Activated gamma-delta T cell (primary cell): ENCODE data around the gene CATSPERD.
"Not testable (repeated sequence)": the region's sequence is repeated elsewhere in the genome, so short reads cannot be mapped to it uniquely, and the experiment has no call there.

Experiments used
- DNase-seq: peaks from one replicate; lab custom pipeline; 2025; lab: John Stamatoyannopoulos, UW

CATSPERD gene

DNA sequence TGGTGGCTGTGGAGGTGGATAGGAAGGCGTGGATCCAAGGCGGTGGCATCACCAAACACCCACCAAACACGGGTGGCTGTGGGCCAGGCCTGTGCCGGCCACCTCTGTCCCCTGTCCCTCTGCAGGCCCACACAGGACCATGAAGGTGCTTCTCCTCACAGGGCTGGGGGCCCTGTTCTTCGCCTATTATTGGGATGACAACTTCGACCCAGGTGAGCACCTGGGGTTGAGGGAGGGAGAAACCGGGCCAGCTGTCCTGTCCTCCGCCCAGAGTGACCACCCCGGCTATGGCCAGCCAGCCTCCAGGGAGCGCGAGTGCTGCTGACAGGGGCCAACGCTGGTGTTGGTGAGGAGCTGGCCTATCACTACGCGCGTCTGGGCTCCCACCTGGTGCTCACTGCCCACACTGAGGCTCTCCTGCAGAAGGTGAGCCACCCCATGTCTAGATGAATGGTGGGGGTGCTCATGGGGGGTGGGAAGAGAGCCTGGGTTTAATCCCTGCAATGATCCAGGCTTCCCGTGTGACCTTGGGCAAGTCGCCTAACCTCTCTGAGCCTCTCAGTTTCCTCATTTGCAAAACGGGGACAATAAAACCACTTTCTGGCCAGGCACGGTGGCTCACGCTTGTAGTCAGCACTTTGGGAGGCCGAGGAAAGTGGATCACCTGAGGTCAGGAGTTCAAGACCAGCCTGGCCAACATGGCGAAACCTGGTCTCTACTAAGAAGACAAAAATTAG lies 35.6 kb upstream of the CATSPERD start:
- no peak for DNase-seq

DNA sequence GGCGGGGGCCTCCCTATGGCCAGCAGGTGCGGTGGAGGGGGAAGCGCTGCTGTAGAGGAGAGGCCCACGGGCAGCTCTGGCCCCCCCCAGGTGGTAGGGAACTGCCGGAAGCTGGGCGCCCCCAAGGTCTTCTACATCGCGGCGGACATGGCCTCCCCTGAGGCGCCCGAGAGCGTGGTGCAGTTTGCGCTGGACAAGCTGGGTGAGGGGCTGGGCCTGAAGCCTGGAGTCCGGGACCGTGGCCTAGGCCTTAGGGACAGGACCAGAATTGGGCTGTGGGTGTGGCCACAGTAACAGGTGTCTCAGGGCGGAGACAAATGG lies 34.2 kb upstream of the CATSPERD start:
- no peak for DNase-seq

DNA sequence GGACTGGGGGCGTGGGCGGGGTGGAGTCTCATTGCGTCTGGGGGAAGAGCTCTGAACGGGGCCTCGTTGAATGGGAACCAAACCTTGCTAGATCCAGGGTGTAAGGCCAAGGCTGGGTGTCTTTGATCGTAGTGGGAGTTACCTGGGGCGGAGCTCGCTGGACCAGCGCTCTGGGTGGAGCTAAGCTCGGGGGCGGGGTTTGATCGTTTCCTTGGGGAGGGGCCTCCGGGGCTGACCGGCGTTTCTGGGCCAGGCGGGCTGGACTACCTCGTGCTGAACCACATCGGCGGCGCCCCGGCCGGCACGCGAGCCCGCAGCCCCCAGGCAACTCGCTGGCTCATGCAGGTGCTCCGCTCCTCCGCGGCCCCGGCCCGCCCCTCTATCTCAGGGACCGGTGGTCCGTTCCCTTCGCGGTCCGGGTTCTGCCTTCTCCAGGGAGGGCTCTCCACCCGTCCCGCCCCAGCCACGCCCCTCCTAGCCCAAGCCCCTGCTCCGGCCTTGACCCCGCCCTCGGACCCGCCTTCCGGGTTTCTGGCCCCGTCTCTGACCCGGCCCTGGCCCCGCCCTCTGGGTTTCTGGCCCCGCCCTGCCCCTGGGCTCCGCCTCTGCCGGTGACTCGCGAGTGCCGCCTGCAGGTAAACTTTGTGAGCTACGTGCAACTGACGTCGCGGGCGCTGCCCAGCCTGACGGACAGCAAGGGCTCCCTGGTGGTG lies 33.6 kb upstream of the CATSPERD start:
- peak; percentile 86 for DNase-seq

DNA sequence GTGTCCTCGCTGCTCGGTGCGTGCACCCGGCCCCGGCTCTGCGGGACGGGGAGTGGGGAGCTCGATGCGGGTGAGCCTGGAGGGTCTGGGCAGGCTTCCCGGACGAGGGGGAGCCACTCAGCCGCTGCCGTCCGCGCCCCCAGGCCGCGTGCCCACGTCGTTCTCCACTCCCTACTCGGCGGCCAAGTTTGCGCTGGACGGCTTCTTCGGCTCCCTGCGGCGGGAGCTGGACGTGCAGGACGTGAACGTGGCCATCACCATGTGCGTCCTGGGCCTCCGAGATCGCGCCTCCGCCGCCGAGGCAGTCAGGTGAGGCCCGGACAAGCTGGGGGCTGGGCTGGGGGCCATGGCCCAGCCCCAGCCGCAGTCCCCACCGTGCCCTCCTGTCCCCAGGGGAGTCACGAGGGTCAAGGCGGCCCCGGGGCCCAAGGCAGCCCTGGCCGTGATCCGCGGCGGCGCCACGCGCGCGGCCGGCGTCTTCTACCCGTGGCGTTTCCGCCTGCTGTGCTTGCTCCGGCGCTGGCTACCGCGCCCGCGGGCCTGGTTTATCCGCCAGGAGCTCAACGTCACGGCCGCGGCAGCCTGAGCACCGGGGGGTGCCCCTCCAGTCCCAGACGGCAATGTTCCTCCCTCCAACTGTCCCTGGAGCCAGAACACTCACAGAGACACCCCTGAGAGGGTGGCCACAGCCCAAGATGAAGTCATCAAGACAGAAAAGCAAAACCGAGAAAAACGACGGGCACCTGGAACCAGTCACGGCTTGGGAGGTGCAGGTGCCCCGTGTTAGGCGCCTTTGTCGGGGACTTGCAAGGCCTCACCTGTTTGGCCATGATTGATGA lies 32.9 kb upstream of the CATSPERD start:
- DNase-seq = no peak

DNA sequence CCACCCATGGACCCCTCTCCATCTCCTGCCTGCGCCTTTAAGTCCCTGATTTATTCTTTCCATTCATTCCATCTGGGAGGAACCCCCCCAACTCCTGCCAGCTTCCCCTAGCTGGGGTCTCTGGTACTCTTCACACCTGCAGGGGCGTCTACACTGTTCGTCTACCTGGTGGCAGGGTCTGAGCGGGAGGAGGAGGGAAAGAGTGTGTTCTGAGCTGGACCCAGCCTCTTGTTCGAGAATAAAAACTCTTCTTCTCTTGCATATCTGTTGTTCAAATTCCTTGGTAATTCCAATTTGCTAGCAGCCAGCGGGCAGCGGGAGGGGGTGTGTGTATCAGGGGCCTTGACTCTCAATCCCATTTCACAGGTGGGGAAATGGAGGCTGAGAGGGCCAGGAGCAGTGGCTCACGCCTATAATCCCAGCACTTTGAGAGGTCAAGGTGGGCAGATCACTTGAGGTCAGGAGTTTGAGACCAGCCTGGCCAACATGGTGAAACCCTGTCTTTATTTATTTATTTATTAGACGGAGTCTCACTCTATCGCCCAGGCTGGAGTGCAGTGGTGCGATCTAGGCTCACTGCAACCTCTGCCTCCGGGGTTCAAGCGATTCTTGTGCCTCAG lies 32.1 kb upstream of the CATSPERD start:
- not testable (repeated sequence) for DNase-seq

DNA sequence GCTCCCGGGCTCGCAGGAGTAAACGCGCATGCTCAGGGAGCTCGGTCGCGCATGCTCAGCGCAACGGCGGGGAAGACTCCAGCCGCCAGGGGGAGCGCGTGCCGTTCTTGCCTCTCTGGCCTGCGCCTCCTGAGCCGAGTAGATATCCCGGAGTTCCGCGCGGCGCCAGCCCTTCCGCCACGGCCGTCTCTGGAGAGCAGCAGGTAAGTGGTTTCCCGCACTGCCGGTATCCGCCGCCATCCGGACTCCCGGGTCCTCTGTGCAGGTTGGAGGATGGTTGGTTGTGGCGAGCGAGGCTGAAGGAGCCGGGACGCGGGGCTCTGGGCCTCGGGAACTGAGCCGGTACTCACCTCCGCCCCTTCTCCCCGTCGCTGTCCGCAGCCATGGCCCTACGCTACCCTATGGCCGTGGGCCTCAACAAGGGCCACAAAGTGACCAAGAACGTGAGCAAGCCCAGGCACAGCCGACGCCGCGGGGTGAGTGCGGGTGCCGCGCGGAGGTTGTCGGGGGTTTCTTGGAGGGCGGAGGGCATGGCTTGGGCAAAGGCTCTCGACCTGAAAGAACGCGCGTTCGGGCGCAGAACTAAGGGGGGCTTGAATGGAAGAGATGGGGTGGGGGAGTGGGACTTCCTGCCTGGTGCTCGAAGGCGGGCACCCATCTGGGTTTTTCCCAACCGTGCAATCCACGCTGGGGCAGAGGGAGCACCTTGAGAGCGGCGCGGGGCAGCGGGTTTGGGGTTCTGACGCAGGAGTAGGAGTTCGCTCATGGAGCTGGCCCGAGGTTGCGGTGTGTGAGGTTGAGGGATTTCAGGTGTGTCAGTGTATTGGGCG lies 30.1 kb upstream of the CATSPERD start, which contains the start of gene RPL36:
Gene RPL36 (plus strand): TSS at position 171 of the 830 bp plus-strand sequence. CDS start 213 bp downstream, at position 384.
- peak; percentile 96 for DNase-seq

DNA sequence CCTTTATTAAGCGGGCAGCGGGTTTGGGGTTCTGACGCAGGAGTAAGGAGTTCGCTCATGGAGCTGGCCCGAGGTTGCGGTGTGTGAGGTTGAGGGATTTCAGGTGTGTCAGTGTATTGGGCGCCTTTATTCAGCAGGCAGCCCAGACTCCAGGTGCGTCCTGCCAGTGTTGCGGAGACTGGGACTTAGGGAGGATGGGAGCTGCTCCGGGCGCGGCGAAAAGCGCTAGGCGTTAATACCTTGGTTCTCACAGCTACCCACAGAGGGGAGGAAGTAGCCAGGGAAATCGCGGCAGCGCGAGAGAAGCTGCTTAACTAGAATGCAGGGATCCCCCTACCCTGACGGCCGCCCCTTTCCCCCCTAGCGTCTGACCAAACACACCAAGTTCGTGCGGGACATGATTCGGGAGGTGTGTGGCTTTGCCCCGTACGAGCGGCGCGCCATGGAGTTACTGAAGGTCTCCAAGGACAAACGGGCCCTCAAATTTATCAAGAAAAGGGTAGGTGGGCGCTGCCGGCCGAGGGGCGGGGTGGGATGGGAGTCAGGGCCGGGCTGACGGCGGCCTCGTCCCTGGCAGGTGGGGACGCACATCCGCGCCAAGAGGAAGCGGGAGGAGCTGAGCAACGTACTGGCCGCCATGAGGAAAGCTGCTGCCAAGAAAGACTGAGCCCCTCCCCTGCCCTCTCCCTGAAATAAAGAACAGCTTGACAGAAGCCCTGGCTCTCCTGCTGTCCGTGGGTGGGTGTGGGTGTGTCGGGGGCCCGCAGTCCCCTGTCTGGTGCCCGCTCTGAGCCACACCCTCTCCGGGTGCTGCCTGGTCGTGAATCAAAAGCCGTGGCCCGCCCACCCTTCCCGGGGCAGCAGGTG lies 29.2 kb upstream of the CATSPERD start:
- no peak for DNase-seq

DNA sequence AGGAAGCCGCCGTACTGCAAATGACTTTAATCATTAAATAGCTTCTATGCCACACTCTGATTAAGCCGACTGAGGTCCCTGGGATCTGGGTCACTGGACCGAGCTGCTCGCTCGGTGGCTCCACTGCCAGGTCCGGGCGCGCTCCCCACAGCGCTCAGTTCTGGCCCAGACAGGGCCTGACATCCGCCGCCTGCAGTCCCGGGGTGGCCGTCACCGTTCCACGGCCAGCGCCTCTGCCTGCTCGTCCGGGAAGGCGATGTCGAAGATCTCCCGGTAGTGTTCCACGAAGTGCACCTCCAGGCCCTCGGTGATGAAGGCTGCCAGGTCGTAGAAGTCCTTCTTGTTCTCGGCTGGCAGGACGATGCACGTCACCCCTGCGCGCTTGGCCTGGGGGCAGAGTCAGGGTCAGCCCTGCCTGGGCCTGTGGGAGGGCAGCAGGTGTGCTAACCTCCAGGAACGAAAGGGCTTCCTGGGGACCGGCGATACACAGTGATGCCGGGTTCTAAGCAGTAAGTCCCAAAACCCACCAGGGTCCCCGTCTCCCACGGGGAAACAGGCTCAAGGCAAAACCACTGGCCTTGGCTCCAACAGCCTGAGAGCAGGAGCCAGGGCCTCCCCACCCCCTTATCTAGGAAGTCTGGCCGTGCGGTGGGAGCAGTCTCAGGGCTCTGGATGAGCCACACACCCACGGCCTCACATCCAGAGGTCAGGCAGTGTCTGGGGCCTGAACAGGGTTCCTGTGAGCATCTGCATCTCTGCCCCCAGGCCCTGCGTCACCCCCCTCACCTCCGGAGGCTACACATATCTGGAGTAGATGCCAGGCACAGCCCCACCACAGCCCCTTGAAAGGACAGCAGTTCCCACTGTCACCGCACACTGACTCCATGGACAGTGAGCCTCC lies 28.4 kb upstream of the CATSPERD start:
- DNase-seq = no peak

DNA sequence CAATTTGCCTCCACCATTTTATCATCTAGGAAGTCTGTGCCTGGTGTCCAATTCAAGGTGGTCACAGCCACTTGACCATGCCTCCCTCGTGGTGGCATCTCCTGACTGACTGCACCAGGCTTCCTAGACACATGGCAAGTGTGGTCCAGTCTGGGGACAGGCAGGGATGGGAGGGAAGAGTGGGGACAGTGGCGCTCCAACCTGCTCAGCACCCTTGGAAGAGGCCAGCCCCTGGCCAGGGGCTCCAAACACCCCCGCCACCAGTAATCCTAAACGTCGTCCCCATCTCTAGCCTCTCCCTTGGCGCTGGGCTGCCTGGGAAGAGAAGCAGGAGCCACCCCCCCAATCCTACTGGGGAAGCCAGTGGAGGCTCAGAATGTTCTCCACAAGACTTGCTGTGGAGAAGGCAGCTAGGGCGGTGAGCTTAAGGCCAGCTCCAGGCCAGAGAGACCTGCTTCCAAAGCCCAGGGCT lies 27.7 kb upstream of the CATSPERD start:
- DNase-seq = no peak

DNA sequence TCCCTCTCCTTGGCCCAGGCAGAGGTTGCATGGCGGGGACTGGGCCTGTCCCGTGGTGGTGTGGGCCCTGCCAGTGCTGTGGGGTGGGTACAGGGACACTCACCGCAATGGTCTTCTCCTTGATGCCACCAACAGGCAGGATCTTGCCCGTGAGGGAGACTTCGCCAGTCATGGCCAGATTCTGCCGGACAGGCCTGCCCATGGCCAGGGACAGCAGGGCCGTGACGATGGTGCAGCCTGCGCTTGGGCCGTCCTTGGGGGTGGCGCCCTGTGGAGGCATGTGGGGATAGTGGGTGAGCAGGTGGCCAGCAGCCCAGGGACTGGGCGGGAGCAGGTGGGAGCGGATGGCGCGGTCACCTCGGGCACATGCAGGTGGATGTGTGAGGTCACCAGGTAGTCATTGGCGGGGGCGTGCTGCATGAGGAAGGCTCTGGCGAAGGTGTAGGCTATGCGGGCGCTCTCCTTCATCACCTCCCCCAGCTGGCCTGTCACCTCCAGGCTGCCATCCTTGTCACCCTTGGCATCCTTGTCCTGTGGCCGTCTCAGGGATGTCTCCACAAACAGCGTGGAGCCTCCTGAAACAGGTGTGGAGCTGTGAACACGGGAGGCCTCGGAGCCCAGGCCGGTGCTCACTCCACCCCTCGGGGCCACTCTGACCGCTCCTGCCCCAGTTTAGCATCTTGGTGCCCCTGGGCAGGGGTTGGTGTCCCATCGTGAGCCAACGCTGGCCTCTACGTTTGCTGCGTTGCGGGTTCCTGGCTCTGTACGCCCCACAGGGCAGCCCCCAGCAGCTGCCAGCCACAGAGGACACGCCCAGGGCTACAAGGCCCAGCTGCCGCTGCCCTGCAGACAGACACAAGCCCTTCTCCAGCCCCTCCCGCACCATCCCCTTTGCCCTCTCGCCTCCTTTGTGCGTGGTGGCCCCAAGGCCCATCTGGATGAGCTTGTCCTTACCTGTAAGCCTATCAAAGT lies 27.0 kb upstream of the CATSPERD start:
- no peak for DNase-seq

DNA sequence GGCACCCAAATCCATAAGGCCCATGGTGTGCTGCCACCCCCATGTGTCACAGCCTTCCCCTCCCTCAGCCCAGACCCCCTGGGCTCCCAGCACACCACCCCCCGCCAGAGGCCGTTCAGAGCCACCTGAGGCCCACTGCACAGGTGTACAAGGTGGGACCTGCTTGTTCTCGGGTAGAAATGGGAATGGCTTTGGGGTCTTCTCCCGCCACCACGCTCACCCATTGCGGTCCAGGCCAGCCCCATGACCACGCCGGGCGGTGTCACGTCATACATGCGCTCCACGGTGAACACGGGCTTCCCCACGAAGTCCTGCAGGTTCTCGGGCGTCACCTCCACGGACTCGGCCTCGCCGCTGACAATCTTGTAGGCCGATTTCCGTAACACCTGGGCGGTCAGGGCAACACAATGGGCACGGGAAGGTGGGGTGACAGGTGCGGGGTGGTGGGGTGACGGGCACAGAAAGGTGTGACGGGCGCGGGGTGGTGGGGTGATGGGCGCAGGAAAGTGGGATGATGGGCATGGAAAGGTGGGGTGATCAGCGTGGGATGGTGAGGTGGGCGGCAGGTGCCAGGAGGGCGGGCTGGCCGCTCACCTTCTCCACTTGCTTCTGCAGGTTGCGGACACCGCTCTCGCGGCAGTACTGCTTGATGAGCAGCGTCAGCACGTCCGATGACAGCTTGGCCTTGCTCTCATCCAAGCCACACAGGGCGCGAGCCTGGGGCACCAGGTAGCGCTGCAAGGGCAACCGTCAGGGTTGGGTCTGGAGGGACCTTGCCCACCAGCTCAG lies 26.1 kb upstream of the CATSPERD start:
- no peak for DNase-seq

DNA sequence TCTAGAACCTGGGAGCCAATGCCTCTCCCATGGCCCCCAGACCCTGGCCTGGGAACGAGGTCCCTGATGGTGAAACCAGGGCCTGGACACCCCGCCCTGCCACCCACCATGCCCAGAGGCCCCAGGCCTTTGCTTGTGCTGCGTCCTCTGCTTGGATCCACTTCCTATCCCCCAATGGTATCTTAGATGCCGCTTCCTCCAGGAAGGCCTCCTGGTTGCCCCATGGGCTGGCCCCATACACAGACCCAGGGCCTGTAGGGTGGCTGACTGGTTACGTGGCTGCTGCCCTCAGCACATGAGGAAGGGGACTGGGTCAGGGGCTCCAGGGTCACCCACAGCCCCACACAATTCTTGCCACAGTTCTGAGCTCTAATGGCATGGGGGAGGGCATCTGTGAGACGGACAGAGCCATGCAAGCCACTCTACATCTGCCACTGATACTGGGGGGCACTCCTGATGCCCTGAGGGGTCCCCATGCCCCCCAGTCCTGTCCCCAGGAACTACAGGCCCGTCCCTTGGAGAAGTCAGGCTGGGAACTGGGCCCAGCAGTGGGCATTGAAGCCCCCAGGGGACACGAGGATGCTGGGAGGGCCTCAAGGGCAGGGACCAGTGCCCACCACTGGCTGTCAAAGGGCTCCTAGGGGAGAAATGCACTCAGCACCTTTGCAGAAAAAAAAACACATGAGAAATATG lies 25.3 kb upstream of the CATSPERD start:
- DNase-seq = no peak

DNA sequence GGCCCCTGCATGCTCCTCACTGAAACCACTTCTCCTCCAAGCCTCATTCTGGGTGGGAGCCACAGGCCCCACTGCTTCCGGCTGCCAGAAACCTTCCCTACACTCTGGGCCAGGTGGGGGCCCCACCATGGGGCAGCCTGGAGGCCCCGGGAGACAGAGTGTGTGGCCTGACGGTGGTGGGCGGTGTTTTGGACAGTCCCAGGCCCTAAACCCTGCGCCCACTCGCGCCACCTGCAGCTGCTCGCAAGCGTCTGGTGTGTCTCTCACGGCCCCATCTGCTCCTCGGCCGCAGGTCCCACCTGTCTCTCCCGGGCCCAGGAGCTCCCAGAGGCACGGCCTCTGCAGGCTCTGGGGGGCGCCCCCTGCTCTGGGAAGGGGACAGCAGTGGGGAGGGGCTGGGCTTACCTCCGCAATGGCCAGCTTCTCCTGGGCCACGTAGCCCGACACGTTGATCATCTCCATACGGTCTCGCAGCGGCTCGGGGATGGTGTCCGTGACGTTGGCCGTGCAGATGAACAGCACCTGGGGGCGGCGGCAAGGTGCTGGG lies 24.7 kb upstream of the CATSPERD start:
- DNase-seq = no peak

DNA sequence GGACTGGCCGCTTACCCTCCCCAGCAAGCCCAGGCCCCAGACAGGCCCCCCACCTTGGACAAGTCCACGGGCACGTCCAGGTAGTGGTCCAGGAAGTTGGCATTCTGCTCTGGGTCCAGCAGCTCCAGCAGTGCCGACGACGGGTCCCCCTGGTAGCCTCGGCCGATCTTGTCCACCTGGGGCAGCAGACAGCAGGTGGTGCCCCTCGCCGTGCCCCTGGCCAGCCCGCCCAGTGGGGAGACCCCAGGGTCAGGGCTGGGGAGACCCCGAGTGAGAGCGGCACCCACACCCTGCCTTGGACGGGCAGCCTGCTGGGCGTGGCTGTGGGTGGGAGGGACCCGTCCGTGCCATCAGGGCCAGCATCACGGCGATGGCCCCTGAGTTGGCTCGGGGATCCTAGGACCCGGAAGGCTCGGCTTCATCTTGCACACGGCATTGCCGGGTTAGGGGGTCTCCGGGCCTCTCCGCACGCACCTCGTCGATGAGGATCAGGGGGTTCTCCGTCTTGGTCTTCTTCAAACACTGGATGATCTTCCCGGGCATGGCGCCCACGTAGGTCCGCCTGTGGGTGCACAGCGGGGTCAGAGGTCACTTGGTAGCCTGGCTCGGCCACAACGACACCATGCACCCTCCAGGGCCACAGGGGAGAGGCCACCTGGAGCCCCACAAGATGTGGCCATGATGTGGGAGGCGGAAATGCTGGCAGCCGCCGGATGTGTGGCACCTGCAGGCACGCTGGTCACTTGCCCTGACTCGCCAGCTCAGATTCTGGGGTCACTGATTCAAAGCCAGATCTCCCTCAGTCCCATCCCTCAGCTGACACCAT lies 24.0 kb upstream of the CATSPERD start:
- DNase-seq = no peak
